ENCODE measurements around the gene PARD6B. TPM values are rescaled to one million over a fixed set of nuclear protein-coding genes. Genes with fewer than 3 reads are reported as not detected.
A peak's percentile ranks its signal among the peaks of the same experiment; 100 is the strongest.
"Not testable (repeated sequence)": the region's sequence is repeated elsewhere in the genome, so short reads cannot be mapped to it uniquely, and the experiment has no call there.

Gene PARD6B
- total and polyA plus RNA-seq, 2 donors (not counting 3 experiments of a cell fraction or from before 2014, with no cell fraction given): 0.03 TPM; not detected in 1

DNA sequence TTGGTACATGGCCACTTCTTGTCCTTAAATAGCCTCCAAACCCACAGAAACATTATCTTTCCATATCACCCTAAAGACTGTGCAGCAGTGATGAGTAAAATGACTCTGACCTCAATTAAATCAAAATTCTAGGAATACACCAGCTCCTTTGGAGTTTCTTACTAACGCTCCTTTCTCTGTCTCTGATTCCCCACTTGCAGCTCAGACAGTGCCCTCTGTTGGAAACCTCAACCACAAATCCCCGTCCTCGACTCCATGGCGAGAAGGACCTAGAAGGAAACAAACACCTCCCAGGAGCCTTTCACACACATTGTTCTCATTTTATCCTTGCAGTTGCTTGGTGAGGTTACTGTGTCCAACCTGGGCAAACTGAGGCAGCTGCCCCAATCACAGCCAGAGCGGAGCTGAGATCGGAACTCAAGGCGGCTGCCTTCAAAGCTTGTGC, 17.7 kb upstream of the PARD6B start:
- H3K79me2 ChIP-seq (ENCODE audit: control insufficient read depth, insufficient read depth, low read length): no peaks in the 10 kb centered on the region
- peaks cover 3 to 9% of the 10 kb centered on the region in 2 experiments for H3K27me3 ChIP-seq (ENCODE audit: control insufficient read depth in 2 of 2, insufficient read depth in 2 of 2, low read length in 2 of 2)
- H3K36me3 ChIP-seq (ENCODE audit: control insufficient read depth in 2 of 2, extremely low read depth in 1 of 2, insufficient read depth in 2 of 2, low read length in 2 of 2): no peaks in the 10 kb centered on the region
- H3K4me3 ChIP-seq (replicated peaks in 1 of 3; ENCODE audit: insufficient read depth in 1 of 3, low read depth in 1 of 3, low read length in 3 of 3): no peak overlapping the region
- no peak overlapping the region for H3K27ac ChIP-seq (ENCODE audit: insufficient read depth, low read depth, low read length)
- dilution Hi-C loops (cut with MboI; ENCODE audit: extremely low pct_ligation_motif_present, low sequenced_read_pairs) (no loop called here), intact Hi-C loops (cut with micrococcal nuclease) (no loop called here)
- FAIRE-seq (no peak), DNase-seq (ENCODE audit: low read depth, low spot score) (no peak)
- H3K4me2 ChIP-seq (ENCODE audit: insufficient read depth, low read length): no peak overlapping the region
- no peak overlapping the region for H2AFZ ChIP-seq (ENCODE audit: low read depth, low read length)
- no TSS peak for BruUV-seq (replicated peaks)
- no peak overlapping the region for H3K9ac ChIP-seq (replicated peaks; ENCODE audit: extremely low read depth, insufficient read depth, low read length)
- ChIA-PET CTCF (interaction anchor here (0.6 to 1.9 kb wide), 13 partner anchors 12 to 528 kb away, joined by 3 to 14 read pairs (median 3); no protein-coding TSS in a partner anchor), POLR2A (no interaction called here)
- no peaks in the 10 kb centered on the region for H4K20me1 ChIP-seq (replicated peaks; ENCODE audit: control insufficient read depth, extremely low read depth, insufficient read depth, low read length)
- no peaks in the 10 kb centered on the region for H3K4me1 ChIP-seq (ENCODE audit: control insufficient read depth, extremely low read depth, insufficient read depth, low read length)
- no peak for TF ChIP-seq EZH2 (IDR thresholded peaks at IDR 0.05; ENCODE audit: borderline replicate concordance, low read depth, low read length, severe bottlenecking)
- TF ChIP-seq, protein P1, sequence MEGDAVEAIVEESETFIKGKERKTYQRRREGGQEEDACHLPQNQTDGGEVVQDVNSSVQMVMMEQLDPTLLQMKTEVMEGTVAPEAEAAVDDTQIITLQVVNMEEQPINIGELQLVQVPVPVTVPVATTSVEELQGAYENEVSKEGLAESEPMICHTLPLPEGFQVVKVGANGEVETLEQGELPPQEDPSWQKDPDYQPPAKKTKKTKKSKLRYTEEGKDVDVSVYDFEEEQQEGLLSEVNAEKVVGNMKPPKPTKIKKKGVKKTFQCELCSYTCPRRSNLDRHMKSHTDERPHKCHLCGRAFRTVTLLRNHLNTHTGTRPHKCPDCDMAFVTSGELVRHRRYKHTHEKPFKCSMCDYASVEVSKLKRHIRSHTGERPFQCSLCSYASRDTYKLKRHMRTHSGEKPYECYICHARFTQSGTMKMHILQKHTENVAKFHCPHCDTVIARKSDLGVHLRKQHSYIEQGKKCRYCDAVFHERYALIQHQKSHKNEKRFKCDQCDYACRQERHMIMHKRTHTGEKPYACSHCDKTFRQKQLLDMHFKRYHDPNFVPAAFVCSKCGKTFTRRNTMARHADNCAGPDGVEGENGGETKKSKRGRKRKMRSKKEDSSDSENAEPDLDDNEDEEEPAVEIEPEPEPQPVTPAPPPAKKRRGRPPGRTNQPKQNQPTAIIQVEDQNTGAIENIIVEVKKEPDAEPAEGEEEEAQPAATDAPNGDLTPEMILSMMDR (IDR thresholded peaks at IDR 0.05; ENCODE audit: extremely low read depth in 1 of 2, insufficient read depth in 1 of 2, low read depth in 1 of 2, low read length in 2 of 2): peak; percentile 9 to 18
- H3K9me3 ChIP-seq (replicated peaks; ENCODE audit: control insufficient read depth, insufficient read depth, low read length): no peaks in the 10 kb centered on the region
- H3K9me1 ChIP-seq (replicated peaks; ENCODE audit: control insufficient read depth, extremely low read depth, insufficient read depth, low read length): no peaks in the 10 kb centered on the region

DNA sequence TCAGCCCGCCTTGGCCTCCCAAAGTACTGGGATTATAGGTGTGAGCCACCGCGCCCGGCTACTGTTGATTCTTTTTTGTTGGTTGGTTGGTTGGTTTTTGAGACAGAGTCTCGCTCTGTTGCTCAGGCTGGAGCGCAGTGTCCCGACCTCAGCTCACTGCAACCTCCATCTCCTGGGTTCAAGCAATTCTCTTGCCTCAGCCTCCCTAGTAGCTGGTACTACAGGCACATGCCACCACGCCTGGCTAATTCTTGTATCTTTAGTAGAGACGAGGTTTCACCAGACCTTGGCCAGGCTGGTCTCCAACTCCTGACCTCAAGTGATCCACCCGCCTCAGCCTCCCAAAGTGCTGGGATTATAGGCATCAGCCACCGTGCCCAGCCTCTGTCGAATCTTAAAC, 17.0 kb upstream of the PARD6B start:
- H3K9ac ChIP-seq (replicated peaks; ENCODE audit: extremely low read depth, insufficient read depth, low read length); dilution Hi-C loops (cut with MboI; ENCODE audit: extremely low pct_ligation_motif_present, low sequenced_read_pairs); DNase-seq (ENCODE audit: low read depth, low spot score); H3K4me1 ChIP-seq (ENCODE audit: control insufficient read depth, extremely low read depth, insufficient read depth, low read length); H3K4me3 ChIP-seq (replicated peaks in 1 of 3; ENCODE audit: insufficient read depth in 1 of 3, low read depth in 1 of 3, low read length in 3 of 3); H3K27me3 ChIP-seq (ENCODE audit: control insufficient read depth in 2 of 2, insufficient read depth in 2 of 2, low read length in 2 of 2); FAIRE-seq; BruUV-seq (replicated peaks); H3K4me2 ChIP-seq (ENCODE audit: insufficient read depth, low read length); H3K27ac ChIP-seq (ENCODE audit: insufficient read depth, low read depth, low read length); H3K36me3 ChIP-seq (ENCODE audit: control insufficient read depth in 2 of 2, extremely low read depth in 1 of 2, insufficient read depth in 2 of 2, low read length in 2 of 2); intact Hi-C loops (cut with micrococcal nuclease); H4K20me1 ChIP-seq (replicated peaks; ENCODE audit: control insufficient read depth, extremely low read depth, insufficient read depth, low read length); H2AFZ ChIP-seq (ENCODE audit: low read depth, low read length); H3K79me2 ChIP-seq (ENCODE audit: control insufficient read depth, insufficient read depth, low read length); POLR2A ChIA-PET; H3K9me1 ChIP-seq (replicated peaks; ENCODE audit: control insufficient read depth, extremely low read depth, insufficient read depth, low read length); H3K9me3 ChIP-seq (replicated peaks; ENCODE audit: control insufficient read depth, insufficient read depth, low read length): not testable (repeated sequence)
- CTCF ChIA-PET: interaction anchor here (1.1 to 1.9 kb wide), 4 partner anchors 33 to 88 kb away, joined by 3 to 14 read pairs (median 6); no protein-coding TSS in a partner anchor

All from endothelial cell of umbilical vein (primary cell).